IPS-18c (cell line): ENCODE data around the gene FOXP1.

Experiments used
- H3K4me3 ChIP-seq: 2 replicates; pipeline ENCODE4 v1.7.0; 2013; ENCODE audit warnings: low read depth, mild to moderate bottlenecking, low read length, moderate library complexity; ENCODE audit not compliant: insufficient read depth
- H3K9me3 ChIP-seq: one replicate; pipeline ENCODE4 v1.6.1; 2013; ENCODE audit warnings: mild to moderate bottlenecking, low read length, moderate library complexity; ENCODE audit not compliant: control insufficient read depth, insufficient read depth

The FOXP1 gene

DNA sequence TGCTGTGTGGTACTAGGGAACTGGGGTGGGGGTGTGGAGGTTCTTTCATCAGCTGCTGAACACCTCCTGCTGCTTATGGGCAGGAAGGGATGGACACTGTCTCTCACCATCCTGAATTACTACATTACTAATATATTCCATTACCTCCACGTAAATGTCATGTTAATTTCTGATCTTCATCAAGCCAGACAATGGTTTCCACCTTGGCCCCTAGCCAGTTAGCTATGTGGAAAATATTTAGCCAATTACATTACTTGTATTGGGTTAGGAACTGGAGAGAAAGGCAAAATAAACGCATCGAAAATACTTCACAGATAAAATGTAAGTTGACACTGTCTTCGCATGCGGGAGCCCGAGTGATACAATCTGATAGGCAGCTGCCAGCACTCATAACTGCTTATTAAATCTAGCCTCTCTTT is 95.1 kb downstream of the FOXP1 start:
- H3K4me3 ChIP-seq = no peak overlapping the region
- no peaks in the 10 kb centered on the region for H3K9me3 ChIP-seq

DNA sequence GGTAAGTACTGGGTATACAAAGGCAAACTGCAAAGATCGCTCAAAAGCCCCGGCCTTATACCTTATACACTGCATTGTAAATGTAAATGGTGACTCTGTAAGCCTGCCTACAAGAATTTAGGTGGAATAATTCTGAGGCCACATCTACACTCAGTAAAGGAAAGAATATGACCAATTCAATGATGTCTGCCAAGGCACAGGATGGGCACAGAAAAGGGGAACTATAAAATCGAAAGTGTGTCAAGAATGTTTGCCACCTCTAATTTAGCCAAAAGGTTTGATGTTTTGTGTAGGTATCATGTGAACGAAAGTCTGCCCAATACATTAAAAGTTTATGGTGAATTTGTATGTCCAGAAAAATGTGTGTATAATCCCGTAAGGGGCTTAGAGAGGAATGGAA is 96.1 kb downstream of the FOXP1 start:
- Histone ChIP-seq H3K9me3 (no peaks in the 10 kb centered on the region), H3K4me3 (no peak overlapping the region)

GRCh38 chr3:71486831-71487230 is 96.7 kb downstream of the FOXP1 start:
- Histone ChIP-seq H3K4me3 (no peak overlapping the region), H3K9me3 (no peaks in the 10 kb centered on the region)

GRCh38 chr3:71485896-71486295 is 97.6 kb downstream of the FOXP1 start:
- H3K9me3 ChIP-seq = no peaks in the 10 kb centered on the region
- no peak overlapping the region for H3K4me3 ChIP-seq

DNA sequence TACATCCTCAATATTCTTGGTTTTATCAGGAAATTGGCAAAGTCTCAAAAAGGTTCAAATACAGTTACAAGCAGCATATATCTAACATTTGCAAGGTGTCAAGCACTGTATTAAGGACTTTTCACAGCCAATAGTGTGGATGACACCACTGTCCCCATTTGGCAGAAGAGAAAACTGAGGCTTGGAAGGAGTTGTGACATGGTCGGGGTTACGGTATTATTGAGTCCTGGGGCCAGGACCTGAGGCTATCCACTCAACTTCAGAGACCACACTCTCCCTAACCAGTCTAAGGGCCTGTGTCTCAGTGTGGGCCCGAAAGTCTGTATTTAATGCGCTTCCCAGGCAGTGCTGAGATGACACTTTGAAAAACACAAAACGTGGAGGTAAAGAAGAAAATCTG is 99.1 kb downstream of the FOXP1 start:
- Histone ChIP-seq H3K9me3 (no peaks in the 10 kb centered on the region), H3K4me3 (no peak overlapping the region)

GRCh38 chr3:71484047-71484446 is 99.5 kb downstream of the FOXP1 start:
- Histone ChIP-seq H3K4me3 (no peak overlapping the region), H3K9me3 (no peaks in the 10 kb centered on the region)

DNA sequence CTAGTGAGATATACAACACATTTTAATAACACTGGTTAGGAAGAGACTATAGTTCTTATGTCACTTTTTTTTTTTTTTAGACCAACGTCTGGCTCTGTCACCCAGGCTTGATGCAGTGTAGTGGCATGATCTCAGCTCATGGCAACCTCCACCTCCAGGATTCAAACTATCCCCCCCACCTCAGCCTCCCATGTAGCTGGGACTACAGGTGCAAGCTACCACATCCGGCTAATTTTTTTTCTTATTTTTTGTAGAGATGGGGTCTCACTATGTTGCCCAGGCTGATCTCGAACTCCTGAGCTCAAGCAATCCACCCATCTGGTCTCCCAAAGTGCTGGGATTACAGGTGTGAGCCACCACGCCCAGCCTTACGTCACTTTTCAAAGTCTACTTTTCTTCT is 100.8 kb downstream of the FOXP1 start:
- no peak overlapping the region for H3K4me3 ChIP-seq
- no peaks in the 10 kb centered on the region for H3K9me3 ChIP-seq

- Histone ChIP-seq H3K4me3 (no peak overlapping the region), H3K9me3 (no peaks in the 10 kb centered on the region)
Measured at GRCh38 chr3:71478568-71478967, 105.0 kb downstream of the FOXP1 start.

GRCh38 chr3:71476950-71477349 is 106.6 kb downstream of the FOXP1 start:
- Histone ChIP-seq H3K9me3 (no peaks in the 10 kb centered on the region), H3K4me3 (no peak overlapping the region)

GRCh38 chr3:71469138-71469435 is 114.4 kb downstream of the FOXP1 start:
- Histone ChIP-seq H3K4me3 (no peak overlapping the region), H3K9me3 (no peaks in the 10 kb centered on the region)

DNA sequence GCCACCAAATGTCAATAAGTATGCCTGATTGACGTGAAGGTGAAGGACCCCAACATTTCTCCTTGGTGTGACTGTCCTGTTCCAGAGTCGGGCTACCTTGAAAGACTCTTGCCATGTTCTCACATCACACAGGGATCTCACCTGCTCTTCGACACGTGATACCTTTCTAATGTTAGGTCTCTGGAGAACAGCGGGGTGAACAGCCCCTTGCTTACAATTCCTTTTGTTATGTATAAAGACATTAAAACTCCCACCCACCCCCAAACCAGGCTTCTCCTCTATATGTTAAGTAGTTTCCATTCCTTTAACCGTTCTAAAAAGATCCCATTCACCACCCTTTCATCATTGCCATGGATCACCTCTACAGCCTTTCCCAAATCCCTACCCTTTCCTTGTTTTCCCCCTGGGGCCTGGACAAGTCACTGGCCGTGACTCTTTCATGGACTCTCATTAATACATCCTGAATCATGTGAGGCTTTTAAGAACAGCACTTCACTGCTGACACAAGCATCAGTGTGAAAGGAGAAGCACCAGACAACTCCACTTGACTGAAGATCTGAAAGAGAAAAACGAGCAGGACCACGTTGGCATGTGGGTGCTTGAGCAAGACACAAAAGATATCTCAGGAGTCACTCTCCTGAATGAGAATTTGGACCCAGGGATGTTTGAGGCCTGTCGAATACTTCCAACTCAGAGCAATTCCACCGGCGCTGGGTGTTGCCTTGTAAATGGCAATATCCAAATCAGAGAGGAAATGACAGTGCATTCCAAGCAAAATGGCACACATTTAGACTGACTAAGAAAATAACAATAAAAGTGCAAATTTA is 115.0 kb downstream of the FOXP1 start:
- no peaks in the 10 kb centered on the region for H3K9me3 ChIP-seq
- no peak overlapping the region for H3K4me3 ChIP-seq

- Histone ChIP-seq H3K9me3 (no peaks in the 10 kb centered on the region), H3K4me3 (no peak overlapping the region)
Measured at GRCh38 chr3:71466483-71466882, 117.0 kb downstream of the FOXP1 start.

DNA sequence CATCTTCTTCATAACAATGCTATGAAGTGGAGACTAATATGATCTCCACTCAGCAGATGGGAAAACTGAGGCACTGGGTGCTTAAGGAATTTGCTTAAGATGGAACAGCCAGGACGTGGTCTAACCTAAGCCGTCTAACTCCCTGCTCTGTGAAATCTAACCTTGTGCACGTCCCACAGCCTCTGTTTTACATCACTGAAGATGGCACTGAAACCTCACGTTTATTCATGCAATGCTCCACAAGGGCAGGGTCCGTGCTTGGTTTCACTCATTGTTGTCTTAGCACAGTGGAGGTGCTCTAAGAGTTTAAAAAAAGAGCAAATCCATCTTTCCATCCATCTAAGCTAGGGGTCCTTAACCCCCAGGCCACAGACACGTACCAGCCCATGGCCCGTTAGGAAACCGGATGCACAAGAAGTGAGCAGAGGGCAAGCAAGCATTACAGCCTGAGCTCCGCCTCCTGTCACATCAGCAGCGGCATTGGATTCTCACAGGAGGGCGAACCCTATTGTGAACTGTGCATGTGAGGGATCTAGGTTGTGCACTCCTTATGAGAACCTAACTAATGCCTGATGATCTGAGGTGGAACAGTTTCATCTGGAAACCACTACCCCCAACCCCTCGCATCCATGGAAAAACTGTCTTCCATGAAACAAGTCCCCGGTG is 118.0 kb downstream of the FOXP1 start:
- H3K9me3 ChIP-seq = no peaks in the 10 kb centered on the region
- H3K4me3 ChIP-seq = no peak overlapping the region

- no peak overlapping the region for H3K4me3 ChIP-seq
- no peaks in the 10 kb centered on the region for H3K9me3 ChIP-seq
Measured at GRCh38 chr3:71464613-71465012, 118.9 kb downstream of the FOXP1 start.

DNA sequence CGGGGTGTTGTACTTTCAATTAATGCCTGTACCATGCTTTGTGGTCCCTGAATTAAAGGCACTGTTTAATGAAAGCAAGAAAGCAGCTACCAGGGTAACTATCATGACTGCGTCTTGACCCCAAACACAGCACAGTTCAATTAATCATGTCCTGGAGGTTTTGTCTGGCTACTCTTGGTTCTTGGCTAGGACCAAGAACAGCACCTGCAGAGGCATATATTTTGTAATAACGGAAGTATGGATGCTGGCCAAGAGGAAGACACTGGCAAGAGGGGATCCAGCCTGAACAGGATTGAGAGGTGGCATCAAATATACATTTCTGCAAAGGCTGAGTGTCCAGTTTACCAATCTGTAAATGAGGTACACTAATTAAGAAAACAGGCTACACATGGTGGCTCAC is 119.9 kb downstream of the FOXP1 start:
- Histone ChIP-seq H3K9me3 (no peaks in the 10 kb centered on the region), H3K4me3 (no peak overlapping the region)

DNA sequence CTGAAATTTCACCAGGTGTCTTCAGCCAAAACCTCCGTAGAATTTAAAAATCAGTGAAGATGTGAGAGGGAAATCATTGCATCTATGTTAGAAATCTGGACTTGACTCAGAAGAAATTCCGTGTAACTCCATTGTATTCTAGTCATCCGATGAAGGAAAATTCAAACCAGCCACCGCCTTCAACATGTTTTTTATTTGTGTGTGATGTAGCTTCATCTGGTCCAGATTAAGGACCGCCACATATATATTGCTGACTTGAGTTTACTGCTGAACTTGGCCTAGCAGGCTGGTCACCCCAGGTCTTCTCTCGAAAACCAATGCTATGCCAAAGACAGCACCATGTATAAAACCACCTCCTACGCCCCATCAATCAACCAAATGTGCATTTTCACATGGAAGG is 120.9 kb downstream of the FOXP1 start:
- no peaks in the 10 kb centered on the region for H3K9me3 ChIP-seq
- H3K4me3 ChIP-seq = no peak overlapping the region

- H3K4me3 ChIP-seq = no peak overlapping the region
- H3K9me3 ChIP-seq = no peaks in the 10 kb centered on the region
Measured at GRCh38 chr3:71461749-71462483, 121.6 kb downstream of the FOXP1 start.

- H3K9me3 ChIP-seq = no peaks in the 10 kb centered on the region
- no peak overlapping the region for H3K4me3 ChIP-seq
Measured at GRCh38 chr3:71461114-71461513, 122.4 kb downstream of the FOXP1 start.
